ENCODE results near the gene DYRK1A.
"Not testable (repeated sequence)": the region's sequence is repeated elsewhere in the genome, so short reads cannot be mapped to it uniquely, and the experiment has no call there.

Gene DYRK1A

GRCh38 chr21:37366482-37367316 lies at the start of gene DYRK1A:
Gene DYRK1A (plus strand): TSS chr21:37366773. CDS start chr21:37420375, 53,602 bp downstream.
- peak; percentile 99 for DNase-seq

GRCh38 chr21:37319551-37319950 lies 47.0 kb upstream of the DYRK1A start:
- no peak for DNase-seq

- no peak for DNase-seq
Observed at GRCh38 chr21:37322084-37322483, 44.5 kb upstream of the DYRK1A start.

GRCh38 chr21:37324558-37324957 lies 42.0 kb upstream of the DYRK1A start:
- DNase-seq, result no peak

GRCh38 chr21:37328147-37328546 lies 38.4 kb upstream of the DYRK1A start:
- DNase-seq, result not testable (repeated sequence)

GRCh38 chr21:37331411-37331810 lies 35.2 kb upstream of the DYRK1A start:
- DNase-seq, result no peak

- DNase-seq, result no peak
Observed at GRCh38 chr21:37335053-37335452, 31.5 kb upstream of the DYRK1A start.

- no peak for DNase-seq
Observed at GRCh38 chr21:37337179-37337578, 29.4 kb upstream of the DYRK1A start.

- DNase-seq, result no peak
Observed at GRCh38 chr21:37337831-37338230, 28.7 kb upstream of the DYRK1A start.

- no peak for DNase-seq
Observed at GRCh38 chr21:37338671-37339551, 27.7 kb upstream of the DYRK1A start.

GRCh38 chr21:37339552-37339939 lies 27.0 kb upstream of the DYRK1A start:
- no peak for DNase-seq

GRCh38 chr21:37341254-37341960 lies 25.2 kb upstream of the DYRK1A start:
- no peak for DNase-seq

- DNase-seq, result no peak
Observed at GRCh38 chr21:37342046-37342632, 24.4 kb upstream of the DYRK1A start.

- no peak for DNase-seq
Observed at GRCh38 chr21:37346841-37347430, 19.6 kb upstream of the DYRK1A start.

- no peak for DNase-seq
Observed at GRCh38 chr21:37348664-37349063, 17.9 kb upstream of the DYRK1A start.

- no peak for DNase-seq
Observed at GRCh38 chr21:37350472-37350871, 16.1 kb upstream of the DYRK1A start.

GRCh38 chr21:37356706-37357105 lies 9.9 kb upstream of the DYRK1A start:
- DNase-seq, result no peak

- DNase-seq, result no peak
Observed at GRCh38 chr21:37357691-37358090, 8.9 kb upstream of the DYRK1A start.

GRCh38 chr21:37358397-37358796 lies 8.2 kb upstream of the DYRK1A start:
- DNase-seq, result no peak

- DNase-seq, result no peak
Observed at GRCh38 chr21:37363936-37364335, 2.6 kb upstream of the DYRK1A start.

GRCh38 chr21:37364722-37365121 lies 1.9 kb upstream of the DYRK1A start:
- no peak for DNase-seq

Data from CD4-positive, alpha-beta T cell treated with Interleukin-12 subunit alpha and Interleukin-12 subunit beta, for 1 hour (primary cell).